H9 (cell line): ENCODE data around the gene RAI14. TPM values are rescaled to one million over a fixed set of nuclear protein-coding genes. Genes with fewer than 3 reads are reported as not detected.
"Not testable (repeated sequence)": the region's sequence is repeated elsewhere in the genome, so short reads cannot be mapped to it uniquely, and the experiment has no call there.

ENCODE experiments used
- DNase-seq: peaks from one replicate; pipeline ENCODE4 v3.0.0-alpha.2; 2017
- H2AFZ ChIP-seq: one replicate; pipeline ENCODE4 v1.6.1; 2013; ENCODE audit warnings: mild to moderate bottlenecking, low read length, control low read depth, moderate library complexity
- H2AK5ac ChIP-seq: 2 replicates; pipeline ENCODE4 v1.6.1; 2013; ENCODE audit warnings: low read length, control low read depth, mixed read lengths; ENCODE audit not compliant: insufficient read length
- H2BK120ac ChIP-seq: one replicate; pipeline ENCODE4 v1.6.1; 2013; ENCODE audit warnings: low read depth, mild to moderate bottlenecking, low read length, control low read depth, inconsistent platforms; ENCODE audit not compliant: poor library complexity, severe bottlenecking
- H2BK12ac ChIP-seq: 2 replicates; pipeline ENCODE4 v1.6.1; 2013; ENCODE audit warnings: low read length, control low read depth, mixed read lengths, low read depth; ENCODE audit not compliant: insufficient read length
- H2BK15ac ChIP-seq: 2 replicates; pipeline ENCODE4 v1.6.1; 2013; ENCODE audit warnings: low read depth, low read length, control low read depth
- H2BK20ac ChIP-seq: one replicate; pipeline ENCODE4 v1.6.1; 2013; ENCODE audit warnings: low read depth, mild to moderate bottlenecking, low read length, control low read depth, inconsistent platforms; ENCODE audit not compliant: poor library complexity, severe bottlenecking
- H2BK5ac ChIP-seq: 2 replicates; pipeline ENCODE4 v1.6.1; 2013; ENCODE audit warnings: low read length, control low read depth, mixed read lengths; ENCODE audit not compliant: insufficient read length
- H3K14ac ChIP-seq: 2 replicates; pipeline ENCODE4 v1.6.1; 2013; ENCODE audit warnings: low read length, control low read depth; ENCODE audit not compliant: insufficient read depth
- H3K18ac ChIP-seq: 2 replicates; pipeline ENCODE4 v1.6.1; 2013; ENCODE audit warnings: low read depth, mild to moderate bottlenecking, mixed read lengths, low read length, control low read depth; ENCODE audit not compliant: insufficient read length
- H3K23ac ChIP-seq: 2 replicates; pipeline ENCODE4 v1.6.1; 2013; ENCODE audit warnings: low read length, control low read depth, mixed read lengths, low read depth; ENCODE audit not compliant: insufficient read length
- H3K23me2 ChIP-seq: 2 replicates; pipeline ENCODE4 v1.6.1; 2013; ENCODE audit warnings: low read depth, mild to moderate bottlenecking, mixed read lengths, low read length, control low read depth; ENCODE audit not compliant: insufficient read length, poor library complexity, severe bottlenecking
- H3K27ac ChIP-seq: 2 replicates; pipeline ENCODE4 v1.5.1; 2013; ENCODE audit warnings: low read length, control low read depth, mixed read lengths, low read depth; ENCODE audit not compliant: insufficient read length
- H3K27me3 ChIP-seq: 2 replicates; pipeline ENCODE4 v1.6.1; 2013; ENCODE audit warnings: low read length, control low read depth, inconsistent platforms; ENCODE audit not compliant: insufficient read depth
- H3K4ac ChIP-seq: 2 replicates; pipeline ENCODE4 v1.6.1; 2013; ENCODE audit warnings: low read depth, mild to moderate bottlenecking, control low read depth, inconsistent platforms, low read length, moderate library complexity
- H3K4me1 ChIP-seq: 2 replicates; pipeline ENCODE4 v1.6.1; 2013; ENCODE audit warnings: low read length, control low read depth, inconsistent platforms; ENCODE audit not compliant: insufficient read depth
- H3K4me2 ChIP-seq: 2 replicates; pipeline ENCODE4 v1.6.1; 2013; ENCODE audit warnings: low read length, control low read depth, mixed read lengths; ENCODE audit not compliant: insufficient read length, insufficient read depth
- H3K56ac ChIP-seq: 2 replicates; pipeline ENCODE4 v1.6.1; 2013; ENCODE audit warnings: low read depth, mild to moderate bottlenecking, mixed read lengths, low read length, control low read depth; ENCODE audit not compliant: insufficient read length
- H3K79me1 ChIP-seq: 2 replicates; pipeline ENCODE4 v1.6.1; 2013; ENCODE audit warnings: low read depth, mild to moderate bottlenecking, moderate library complexity, low read length, control low read depth, inconsistent platforms; ENCODE audit not compliant: insufficient read depth, poor library complexity, severe bottlenecking
- H3K79me2 ChIP-seq: 2 replicates; pipeline ENCODE4 v1.6.1; 2013; ENCODE audit warnings: low read length, control low read depth, inconsistent platforms; ENCODE audit not compliant: insufficient read depth
- H3K9ac ChIP-seq: 2 replicates; pipeline ENCODE4 v1.6.1; 2013; ENCODE audit warnings: low read length, control low read depth, mixed read lengths; ENCODE audit not compliant: insufficient read length; ENCODE audit errors: extremely low read depth
- H3K9me3 ChIP-seq: one replicate; pipeline ENCODE4 v1.6.1; 2013; ENCODE audit warnings: low read depth, low read length, inconsistent platforms; ENCODE audit not compliant: control insufficient read depth
- H3T11ph ChIP-seq: one replicate; pipeline ENCODE4 v1.6.1; 2013; ENCODE audit warnings: mild to moderate bottlenecking, low read length, control low read depth, inconsistent platforms
- H4K20me1 ChIP-seq: one replicate; pipeline ENCODE4 v1.6.1; 2013; ENCODE audit not compliant: control insufficient read depth, insufficient read length, insufficient read depth
- H4K5ac ChIP-seq: 2 replicates; pipeline ENCODE4 v1.6.1; 2013; ENCODE audit warnings: low read depth, mild to moderate bottlenecking, mixed read lengths, low read length, control low read depth; ENCODE audit not compliant: insufficient read length
- H4K8ac ChIP-seq: replicated peaks from 2 replicates; pipeline ENCODE4 v1.6.1; 2013; ENCODE audit warnings: low read length, control low read depth, mixed read lengths, low read depth; ENCODE audit not compliant: insufficient read length
- H4K91ac ChIP-seq: 2 replicates; pipeline ENCODE4 v1.6.1; 2013; ENCODE audit warnings: low read depth, mild to moderate bottlenecking, moderate library complexity, mixed read lengths, low read length, control low read depth; ENCODE audit not compliant: insufficient read length
- H3K27ac Mint-ChIP-seq, 3 experiments: 2 replicates in 2 of 3; 3 replicates in 1 of 3; pipeline ENCODE4 v1.8.0; 2020 to 2021; ENCODE audit warnings: mixed read lengths in 3 of 3, mild to moderate bottlenecking in 1 of 3, moderate library complexity in 1 of 3
- H3K27me3 Mint-ChIP-seq: 2 replicates; pipeline ENCODE4 v1.8.0; 2021; ENCODE audit warnings: low read depth, mild to moderate bottlenecking, moderate library complexity, mixed read lengths
- H3K36me3 Mint-ChIP-seq, 3 experiments: 2 replicates in 2 of 3; 3 replicates in 1 of 3; pipeline ENCODE4 v1.8.0; 2020 to 2021; ENCODE audit warnings: low read depth in 3 of 3, mixed read lengths in 3 of 3; ENCODE audit not compliant: insufficient read depth in 1 of 3
- H3K4me1 Mint-ChIP-seq, 2 experiments: 2 replicates each; pipeline ENCODE4 v1.8.0; 2020; ENCODE audit warnings: mixed read lengths in 2 of 2
- H3K4me3 Mint-ChIP-seq, 2 experiments: 2 replicates in 1 of 2; 3 replicates in 1 of 2; pipeline ENCODE4 v1.8.0; 2020 to 2021; ENCODE audit warnings: mild to moderate bottlenecking in 2 of 2, mixed read lengths in 2 of 2, moderate library complexity in 1 of 2
- H3K9me3 Mint-ChIP-seq, 2 experiments: 2 replicates in 1 of 2; 3 replicates in 1 of 2; pipeline ENCODE4 v1.8.0; 2020; ENCODE audit warnings: mild to moderate bottlenecking in 2 of 2, mixed read lengths in 2 of 2, moderate library complexity in 1 of 2
- CTCF ChIP-seq: fragments of 200-600 bp; sonication (generic); conservative IDR thresholded peaks from 3 replicates; pipeline ENCODE4 v1.8.0; 2021; ENCODE audit warnings: antibody characterized with exemption, mild to moderate bottlenecking
- WGBS: extraction: QIAGEN DNeasy Blood & Tissue Kit; methylation state at CpG from one replicate; pipeline ENCODE4 v1.1.7; 2013; ENCODE audit warnings: missing lambda C conversion rate, low lambda C conversion rate, mixed read lengths; ENCODE audit not compliant: insufficient read length; ENCODE audit errors: extremely low coverage; 5-methylcytosine and 5-hydroxymethylcytosine counted together
- total RNA-seq: library from RNA; stranded (reverse); gene quantifications from 2 replicates; pipeline ENCODE4 v1.2.1, GENCODE V29; 2021

RAI14 gene
- total RNA-seq, 1 experiment from 2014 or later = 127 TPM

DNA sequence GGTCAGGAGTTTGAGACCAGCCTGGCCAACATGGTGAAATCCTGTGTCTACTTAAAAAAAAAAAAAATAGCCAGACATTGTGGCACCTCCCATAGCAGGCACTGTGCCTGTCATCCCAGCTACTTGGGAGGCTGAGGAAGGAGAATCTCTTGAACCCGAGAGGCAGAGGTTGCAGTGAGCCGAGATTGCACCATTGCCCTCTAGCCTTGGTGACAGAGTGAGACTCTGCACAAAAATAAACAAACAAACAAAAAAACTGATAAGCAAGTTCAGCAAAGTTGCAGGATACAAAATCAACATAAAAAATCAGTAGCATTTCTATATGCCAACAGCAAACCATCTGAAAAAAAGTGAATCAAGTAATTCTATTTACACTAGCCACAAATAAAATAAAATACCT lies 118.0 kb downstream of the RAI14 start:
- peaks cover 31 to 45% (median 44%) of the 10 kb centered on the region in 3 experiments for H3K36me3 Mint-ChIP-seq
- Histone ChIP-seq H2BK15ac (no peak overlapping the region), H3K27ac (no peak overlapping the region), H2BK20ac (no peak overlapping the region), H3K4me2 (no peak overlapping the region), H2BK120ac (no peak overlapping the region), H3K79me1 (no peaks in the 10 kb centered on the region), H3K9me3 (no peaks in the 10 kb centered on the region), H2AFZ (no peak overlapping the region), H3K18ac (no peak overlapping the region), H3K4me1 (no peaks in the 10 kb centered on the region), H4K5ac (no peak overlapping the region), H3T11ph (no peak overlapping the region), H3K23me2 (no peaks in the 10 kb centered on the region), H2AK5ac (no peak overlapping the region), H3K79me2 (no peaks in the 10 kb centered on the region), H4K91ac (no peak overlapping the region), H3K56ac (no peak overlapping the region), H3K9ac (no peak overlapping the region), H4K8ac (no peak overlapping the region), H3K23ac (no peak overlapping the region), H4K20me1 (no peaks in the 10 kb centered on the region), H3K14ac (no peak overlapping the region), H2BK5ac (no peak overlapping the region), H2BK12ac (no peak overlapping the region), H3K4ac (no peak overlapping the region), H3K27me3 (no peaks in the 10 kb centered on the region)
- H3K4me3 Mint-ChIP-seq = no peak overlapping the region
- DNase-seq = no peak
- H3K9me3 Mint-ChIP-seq = peaks cover 14 to 34% of the 10 kb centered on the region in 2 experiments; a peak in 4 of 5 replicates
- no peak for TF ChIP-seq CTCF
- H3K27me3 Mint-ChIP-seq = no peaks in the 10 kb centered on the region
- no peaks in the 10 kb centered on the region for H3K4me1 Mint-ChIP-seq
- no CpG with 5 or more reads among the region's 2 CpGs for WGBS
- H3K27ac Mint-ChIP-seq = no peak overlapping the region

DNA sequence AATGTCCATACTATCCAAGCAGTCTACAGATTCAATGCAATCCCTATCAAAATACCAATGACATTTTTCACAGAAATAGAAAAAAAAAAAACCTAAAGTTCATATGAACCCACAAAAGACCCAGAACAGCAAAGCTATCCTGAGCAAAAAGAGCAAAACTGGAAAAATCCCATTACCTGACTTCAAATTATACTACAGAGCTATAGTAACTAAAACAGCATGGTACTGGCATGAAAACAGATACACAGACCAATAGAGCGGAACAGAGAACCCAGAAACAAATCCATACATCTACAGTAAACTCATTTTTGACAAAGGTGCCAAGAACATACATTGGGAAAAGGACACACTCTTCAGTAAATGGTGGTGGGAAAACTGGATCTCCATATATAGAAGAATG lies 118.5 kb downstream of the RAI14 start:
- H2BK12ac ChIP-seq, H3K4me3 Mint-ChIP-seq: not testable (repeated sequence)

More for the DNA sequence above, 118.5 kb downstream of the RAI14 start:
- H2BK120ac ChIP-seq, H3K27ac ChIP-seq, H3K27me3 ChIP-seq, H3K18ac ChIP-seq, H2BK15ac ChIP-seq, H3K14ac ChIP-seq, H3K9ac ChIP-seq, H3K4me1 ChIP-seq, H3K23me2 ChIP-seq, H3K79me2 ChIP-seq, H4K8ac ChIP-seq, H2BK20ac ChIP-seq, H2BK5ac ChIP-seq, H3K79me1 ChIP-seq, H3K4me1 Mint-ChIP-seq, H2AFZ ChIP-seq, H3K56ac ChIP-seq, DNase-seq, H3K23ac ChIP-seq, H3K4ac ChIP-seq, H4K5ac ChIP-seq, H2AK5ac ChIP-seq, H4K20me1 ChIP-seq, H3T11ph ChIP-seq, H3K27me3 Mint-ChIP-seq, H3K4me2 ChIP-seq, H3K9me3 ChIP-seq, H3K27ac Mint-ChIP-seq, H4K91ac ChIP-seq: not testable (repeated sequence)
- peaks cover 34 to 48% (median 47%) of the 10 kb centered on the region in 3 experiments for H3K36me3 Mint-ChIP-seq
- peaks cover 17 to 37% of the 10 kb centered on the region in 2 experiments for H3K9me3 Mint-ChIP-seq
- no CpG with 5 or more reads among the region's 1 CpG for WGBS
